Body of pancreas (tissue), 4 donors: Measurements from ENCODE around the gene IL17C. TPM values are rescaled to one million over a fixed set of nuclear protein-coding genes. Genes with fewer than 3 reads are reported as not detected.

Experiments
- ATAC-seq: fragments of 150-250 bp; one replicate; pipeline ENCODE4 v1.9.1; 2016
- DNase-seq, 4 donors: peaks; one replicate each; pipeline ENCODE4 v3.0.0-alpha.2; 2019
- H3K27ac ChIP-seq, 4 donors: fragments of 200-600 bp; sonication (generic); 1 replicate in 3 of 4; 2 replicates in 1 of 4; pipeline versions ENCODE4 v1.5.1 to v1.6.1; 2016 to 2019; ENCODE audit warnings: mild to moderate bottlenecking in 1 of 4, mixed read lengths in 1 of 4, moderate library complexity in 1 of 4
- H3K27me3 ChIP-seq, 2 donors: fragments of 200-600 bp; sonication (generic); one replicate each; pipeline ENCODE4 v1.6.0; 2016; ENCODE audit warnings: mild to moderate bottlenecking in 1 of 2
- H3K36me3 ChIP-seq, 2 donors: fragments of 200-600 bp; sonication (generic); replicated peaks in 1 of 2; 2 replicates each; pipeline ENCODE4 v1.5.1; 2016; ENCODE audit warnings: low read depth in 2 of 2; ENCODE audit not compliant: insufficient read depth in 1 of 2
- H3K4me1 ChIP-seq: fragments of 200-600 bp; sonication (generic); one replicate; pipeline ENCODE4 v1.6.0; 2016
- H3K4me3 ChIP-seq, 2 donors: fragments of 200-600 bp; sonication (generic); 1 replicate in 1 of 2; 2 replicates in 1 of 2; pipeline ENCODE4 v1.5.1; 2016 to 2019
- H3K9me3 ChIP-seq, 3 donors: fragments of 200-600 bp; sonication (generic); 1 replicate in 2 of 3; 2 replicates in 1 of 3; pipeline ENCODE4 v1.5.1; 2016
- CTCF ChIP-seq, 7 experiments: fragments of 450-650 bp in 4 of 7; fragments of 200-600 bp in 3 of 7; sonication (generic) in 3 of 7; IDR thresholded peaks; one replicate each; pipeline ENCODE4 v1.5.1; 2016 to 2019; ENCODE audit warnings: antibody characterized with exemption in 7 of 7
- POLR2A ChIP-seq, 3 donors: fragments of 450-650 bp; IDR thresholded peaks; one replicate each; pipeline ENCODE4 v1.6.1; 2016; ENCODE audit warnings: antibody characterized with exemption in 3 of 3, mild to moderate bottlenecking in 2 of 3
- WGBS, 2 donors: methylation state at CpG; one replicate each; pipeline ENCODE4 v1.1.5; 2017; 5-methylcytosine and 5-hydroxymethylcytosine counted together
- intact Hi-C: fragments of 100-400 bp; cut with DNase I; formaldehyde crosslinking; loops from one replicate; pipeline ENCODE4 v1.15.1; 2023
- total RNA-seq, 2 donors: library from RNA; depleted of rRNA; stranded (reverse); fragments of >200 nt; gene quantifications; one replicate each; pipeline ENCODE4 v1.1.0, GENCODE V29; 2016

IL17C gene
- total RNA-seq, 2 donors from 2014 or later: not detected

DNA sequence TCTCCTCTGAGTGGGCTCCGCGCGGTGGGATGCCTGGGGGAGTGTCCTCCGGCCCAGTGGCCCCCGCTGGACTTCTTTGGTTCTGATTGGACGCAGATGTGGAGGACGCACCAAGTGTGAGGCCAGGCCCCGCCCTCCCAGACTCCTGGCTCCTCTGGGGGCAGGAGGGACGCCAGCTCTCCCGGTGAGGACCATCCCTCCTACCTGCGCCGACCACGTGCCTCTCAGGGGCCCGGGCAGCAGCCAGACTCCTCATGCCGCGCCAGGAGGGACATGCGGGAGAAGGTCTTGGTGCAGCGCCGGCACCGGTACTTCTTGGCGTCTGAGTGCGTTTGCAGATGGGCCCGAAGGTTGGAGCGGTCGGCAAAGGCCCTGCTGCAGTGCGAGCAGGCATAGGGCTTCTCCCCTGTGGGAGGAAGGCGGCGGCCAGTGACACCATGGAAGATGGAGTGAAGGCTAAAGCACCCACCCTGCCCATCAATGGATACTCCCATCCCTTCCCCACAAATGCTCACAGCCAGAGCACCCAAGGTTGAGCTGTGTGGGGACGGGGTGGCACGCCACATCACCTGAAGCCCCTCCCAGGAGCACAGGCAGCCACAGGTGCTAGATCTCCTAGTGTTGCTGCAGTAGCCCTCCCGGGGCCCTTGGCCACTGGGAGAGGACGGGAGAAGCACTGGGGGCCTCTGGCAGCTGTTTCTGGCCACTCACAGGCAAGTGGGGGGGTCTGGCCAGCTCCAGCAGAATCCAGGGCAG lies 40.0 kb downstream of the IL17C start:
- H3K27me3 ChIP-seq: no peaks in the 10 kb centered on the region
- WGBS, 2 donors: 62 to 88% methylated on average over 4 to 31 of the region's 32 CpGs
- no peak overlapping the region for H3K27ac ChIP-seq
- no peaks in the 10 kb centered on the region for H3K36me3 ChIP-seq
- DNase-seq (no peak), ATAC-seq (no peak)
- intact Hi-C loops: no loop called here
- H3K9me3 ChIP-seq: no peaks in the 10 kb centered on the region
- no peaks in the 10 kb centered on the region for H3K4me1 ChIP-seq
- no peak overlapping the region for H3K4me3 ChIP-seq
- TF ChIP-seq POLR2A (IDR thresholded peaks at IDR 0.05) (no peak), CTCF (IDR thresholded peaks at IDR 0.05) (no peak)

DNA sequence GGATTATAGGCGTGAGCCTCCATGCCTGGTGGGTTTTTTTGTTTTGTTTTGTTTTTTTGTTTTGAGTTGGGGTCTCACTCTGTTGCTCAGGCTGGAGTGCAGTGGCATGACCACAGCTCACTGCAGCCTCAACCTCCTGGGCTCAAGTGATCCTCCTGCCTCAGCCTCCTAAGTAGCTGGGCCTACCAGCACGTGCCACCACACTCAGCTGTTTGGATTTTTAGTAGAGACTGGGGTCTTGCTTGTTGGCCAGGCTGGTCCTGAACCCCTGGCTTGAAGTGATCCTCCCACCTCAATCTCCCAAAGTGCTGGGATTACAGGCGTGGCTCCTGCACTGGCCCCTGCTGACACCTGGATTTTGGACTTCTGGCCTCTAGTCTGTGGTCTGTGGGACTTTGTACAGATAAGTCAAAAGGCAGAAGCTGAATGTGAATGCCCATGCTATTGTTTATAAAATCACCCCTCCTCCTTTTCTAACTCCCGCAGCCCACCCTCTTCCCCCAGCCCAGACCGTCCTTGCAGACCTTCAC lies 42.2 kb downstream of the IL17C start:
- no peaks in the 10 kb centered on the region for H3K27me3 ChIP-seq
- DNase-seq (no peak), ATAC-seq (no peak)
- WGBS, 2 donors: 86 to 93% methylated on average over 5 of the region's 5 CpGs
- no peak overlapping the region for H3K27ac ChIP-seq
- no peaks in the 10 kb centered on the region for H3K36me3 ChIP-seq
- TF ChIP-seq CTCF (IDR thresholded peaks at IDR 0.05) (no peak), POLR2A (IDR thresholded peaks at IDR 0.05) (no peak)
- intact Hi-C loops: loop anchor here (10.0 kb wide), 1 partner anchor 66 kb away; no protein-coding TSS in a partner anchor
- H3K9me3 ChIP-seq: no peaks in the 10 kb centered on the region
- no peak overlapping the region for H3K4me3 ChIP-seq
- peaks cover 11% of the 10 kb centered on the region for H3K4me1 ChIP-seq

GRCh38 chr16:88681084-88681680 lies 42.8 kb downstream of the IL17C start:
- Histone ChIP-seq H3K36me3 (no peaks in the 10 kb centered on the region), H3K4me1 (peaks cover 17% of the 10 kb centered on the region), H3K4me3 (no peak overlapping the region), H3K27ac (no peak overlapping the region), H3K27me3 (no peaks in the 10 kb centered on the region), H3K9me3 (no peaks in the 10 kb centered on the region)
- DNase-seq (peak; percentile 50 to 69 (median 58)), ATAC-seq (peak; percentile 41)
- TF ChIP-seq POLR2A (IDR thresholded peaks at IDR 0.05): no peak
- peak; percentile 17 to 55 (median 44) for TF ChIP-seq CTCF (IDR thresholded peaks at IDR 0.05)
- 47 to 67% methylated on average over 15 to 27 of the region's 31 CpGs for WGBS, 2 donors
- intact Hi-C loops: loop anchor here (10.0 kb wide), 1 partner anchor 66 kb away; no protein-coding TSS in a partner anchor

GRCh38 chr16:88681709-88682451 lies 43.5 kb downstream of the IL17C start:
- Histone ChIP-seq H3K36me3 (no peaks in the 10 kb centered on the region), H3K4me3 (no peak overlapping the region), H3K27me3 (no peaks in the 10 kb centered on the region), H3K27ac (peak overlapping the region in 2 of 4 donors; percentile 24 to 47), H3K9me3 (no peaks in the 10 kb centered on the region), H3K4me1 (peaks cover 22% of the 10 kb centered on the region)
- intact Hi-C loops: loop anchor here (10.0 kb wide), 1 partner anchor 67 kb away; no protein-coding TSS in a partner anchor
- ATAC-seq: no peak
- WGBS, 2 donors: 57 to 64% methylated on average over 18 to 21 of the region's 21 CpGs
- peak in 2 of 4 donors; percentile 36 to 72 for DNase-seq
- TF ChIP-seq CTCF (IDR thresholded peaks at IDR 0.05) (no peak), POLR2A (IDR thresholded peaks at IDR 0.05) (peak in 1 of 3 donors; percentile 12)
